MM.1S (cell line): ENCODE measurements around the gene RYR2.

Experiments
- DNase-seq: peaks from one replicate; pipeline ENCODE4 v3.0.0-alpha.2; 2015
- H2AFZ ChIP-seq: fragments of 300-600 bp; sonication (generic); 2 replicates; pipeline ENCODE4 v1.6.0; 2016; ENCODE audit warnings: antibody characterized with exemption, low read length
- H3F3A ChIP-seq: fragments of 300-600 bp; sonication (generic); 2 replicates; pipeline ENCODE4 v1.6.1; 2016; ENCODE audit warnings: mild to moderate bottlenecking, antibody characterized with exemption, low read length, moderate library complexity, mixed read lengths; ENCODE audit not compliant: insufficient read depth
- H3K27ac ChIP-seq: fragments of 300-600 bp; sonication (generic); 2 replicates; pipeline ENCODE4 v1.5.1; 2016; ENCODE audit warnings: mild to moderate bottlenecking, low read length
- H3K27me3 ChIP-seq: fragments of 300-600 bp; sonication (generic); replicated peaks from 2 replicates; pipeline ENCODE4 v1.6.0; 2016; ENCODE audit warnings: low read length; ENCODE audit not compliant: insufficient read depth
- H3K36me3 ChIP-seq: fragments of 300-600 bp; sonication (generic); replicated peaks from 2 replicates; pipeline ENCODE4 v1.6.1; 2016; ENCODE audit warnings: mild to moderate bottlenecking, low read length, mixed read lengths; ENCODE audit not compliant: insufficient read depth
- H3K4me1 ChIP-seq: fragments of 300-600 bp; sonication (generic); 2 replicates; pipeline ENCODE4 v1.6.1; 2016; ENCODE audit warnings: low read length, mixed read lengths
- H3K4me2 ChIP-seq: fragments of 300-600 bp; sonication (generic); 2 replicates; pipeline ENCODE4 v1.6.0; 2016; ENCODE audit warnings: low read depth, low read length
- H3K4me3 ChIP-seq: fragments of 300-600 bp; sonication (generic); 2 replicates; pipeline ENCODE4 v1.5.1; 2016; ENCODE audit warnings: low read length, mixed read lengths
- H3K79me2 ChIP-seq: fragments of 300-600 bp; sonication (generic); 2 replicates; pipeline ENCODE4 v1.6.1; 2016; ENCODE audit warnings: mixed run types, low read length, mixed read lengths
- H3K9ac ChIP-seq: fragments of 300-600 bp; sonication (generic); 2 replicates; pipeline ENCODE4 v1.6.1; 2016; ENCODE audit warnings: low read length, mixed read lengths
- H3K9me2 ChIP-seq: fragments of 300-600 bp; sonication (generic); replicated peaks from 2 replicates; pipeline ENCODE4 v1.6.1; 2016; ENCODE audit warnings: mild to moderate bottlenecking, low read length, mixed read lengths; ENCODE audit not compliant: insufficient read depth
- H3K9me3 ChIP-seq: fragments of 300-600 bp; sonication (generic); replicated peaks from 2 replicates; pipeline ENCODE4 v1.6.1; 2016; ENCODE audit warnings: mild to moderate bottlenecking, low read length, mixed read lengths; ENCODE audit not compliant: insufficient read depth
- H4K20me1 ChIP-seq: fragments of 300-600 bp; sonication (generic); 2 replicates; pipeline ENCODE4 v1.6.1; 2016; ENCODE audit warnings: mild to moderate bottlenecking, low read length, moderate library complexity, mixed read lengths; ENCODE audit not compliant: insufficient read depth
- CTCF ChIP-seq: fragments of 300-600 bp; sonication (generic); IDR thresholded peaks from 2 replicates; pipeline ENCODE4 v1.5.1; 2016; ENCODE audit warnings: antibody characterized with exemption, low read length, mixed read lengths
- EZH2 ChIP-seq: fragments of 300-600 bp; sonication (generic); optimal IDR thresholded peaks from 2 replicates; pipeline ENCODE3; 2017; ENCODE audit warnings: low read depth, mild to moderate bottlenecking, antibody characterized with exemption, low read length, mixed read lengths
- EZH2phosphoT487 ChIP-seq: fragments of 300-600 bp; sonication (generic); IDR thresholded peaks from 2 replicates; pipeline ENCODE4 v1.6.1; 2018; ENCODE audit warnings: antibody characterized with exemption, low read length

The RYR2 gene

GRCh38 chr1:237201155-237201554 lies 159.2 kb downstream of the RYR2 start:
- Histone ChIP-seq H3K9me3 (no peaks in the 10 kb centered on the region), H3F3A (no peaks in the 10 kb centered on the region), H3K4me1 (no peaks in the 10 kb centered on the region), H3K4me3 (no peak overlapping the region), H3K27me3 (no peaks in the 10 kb centered on the region), H3K9ac (no peak overlapping the region), H2AFZ (no peak overlapping the region), H4K20me1 (no peaks in the 10 kb centered on the region), H3K9me2 (no peaks in the 10 kb centered on the region; the same call in 1 of the 2 replicates), H3K79me2 (no peaks in the 10 kb centered on the region), H3K27ac (no peak overlapping the region), H3K4me2 (no peak overlapping the region), H3K36me3 (no peaks in the 10 kb centered on the region)
- TF ChIP-seq EZH2 (no peak), CTCF (no peak), EZH2phosphoT487 (no peak)
- no peak for DNase-seq

- Histone ChIP-seq H3K9me3 (no peaks in the 10 kb centered on the region), H3F3A (no peaks in the 10 kb centered on the region), H3K9me2 (no peaks in the 10 kb centered on the region; the same call in 1 of the 2 replicates), H3K36me3 (no peaks in the 10 kb centered on the region), H4K20me1 (no peaks in the 10 kb centered on the region), H3K27me3 (no peaks in the 10 kb centered on the region), H3K9ac (no peak overlapping the region), H3K4me2 (no peak overlapping the region), H3K4me3 (no peak overlapping the region), H3K79me2 (no peaks in the 10 kb centered on the region), H3K4me1 (no peaks in the 10 kb centered on the region), H2AFZ (no peak overlapping the region), H3K27ac (no peak overlapping the region)
- no peak for DNase-seq
- no peak for TF ChIP-seq EZH2phosphoT487
- TF ChIP-seq EZH2, result no peak
- no peak for TF ChIP-seq CTCF
Observed at GRCh38 chr1:237204841-237205240, 162.9 kb downstream of the RYR2 start.

- Histone ChIP-seq H3K9me3 (no peaks in the 10 kb centered on the region), H3K36me3 (no peaks in the 10 kb centered on the region), H3K4me1 (no peaks in the 10 kb centered on the region), H3K79me2 (no peaks in the 10 kb centered on the region), H3K27me3 (no peaks in the 10 kb centered on the region), H3K9me2 (no peaks in the 10 kb centered on the region; the same call in 1 of the 2 replicates), H3K27ac (no peak overlapping the region), H3K9ac (no peak overlapping the region), H4K20me1 (no peaks in the 10 kb centered on the region), H2AFZ (no peak overlapping the region), H3K4me2 (no peak overlapping the region), H3F3A (no peaks in the 10 kb centered on the region), H3K4me3 (no peak overlapping the region)
- no peak for TF ChIP-seq EZH2
- TF ChIP-seq CTCF, result no peak
- no peak for TF ChIP-seq EZH2phosphoT487
- DNase-seq, result no peak
Observed at GRCh38 chr1:237205400-237206064, 163.5 kb downstream of the RYR2 start.
